Liver (tissue), 9 donors: ENCODE data around the gene FAM120AOS. TPM values are rescaled to one million over a fixed set of nuclear protein-coding genes. Genes with fewer than 3 reads are reported as not detected.

Experiments used
- DNase-seq: peaks from one replicate; pipeline ENCODE4 v3.0.0-alpha.2; 2017; ENCODE audit warnings: low spot score
- H3K27ac ChIP-seq, 2 donors: one replicate each; pipeline ENCODE4 v1.7.0; 2013; ENCODE audit warnings: inconsistent platforms in 2 of 2, low read length in 2 of 2, control low read depth in 1 of 2, low read depth in 1 of 2, mild to moderate bottlenecking in 1 of 2
- H3K27me3 ChIP-seq, 4 donors: one replicate each; pipeline versions ENCODE4 v1.6.1 to v1.7.0; 2013; ENCODE audit warnings: low read length in 3 of 4, inconsistent platforms in 1 of 4, mild to moderate bottlenecking in 1 of 4, moderate library complexity in 1 of 4; ENCODE audit not compliant: control insufficient read depth in 4 of 4, insufficient read depth in 4 of 4
- H3K36me3 ChIP-seq, 4 donors: one replicate each; pipeline versions ENCODE4 v1.6.1 to v1.7.0; 2013; ENCODE audit warnings: low read length in 3 of 4, mild to moderate bottlenecking in 3 of 4, low read depth in 1 of 4, moderate library complexity in 1 of 4; ENCODE audit not compliant: control insufficient read depth in 4 of 4, insufficient read depth in 3 of 4
- H3K4me1 ChIP-seq, 4 donors: one replicate each; pipeline versions ENCODE4 v1.6.1 to v1.7.0; 2013; ENCODE audit warnings: low read length in 3 of 4, mild to moderate bottlenecking in 3 of 4, moderate library complexity in 1 of 4; ENCODE audit not compliant: control insufficient read depth in 4 of 4, insufficient read depth in 4 of 4
- H3K4me3 ChIP-seq, 3 donors: one replicate each; pipeline versions ENCODE4 v1.6.1 to v1.7.0; 2013; ENCODE audit warnings: low read length in 3 of 3, control low read depth in 1 of 3, low read depth in 1 of 3, mild to moderate bottlenecking in 1 of 3
- H3K9ac ChIP-seq, 2 donors: one replicate each; pipeline ENCODE4 v1.7.0; 2013; ENCODE audit warnings: low read length in 2 of 2, mild to moderate bottlenecking in 2 of 2, moderate library complexity in 2 of 2, control low read depth in 1 of 2, low read depth in 1 of 2
- H3K9me3 ChIP-seq, 4 donors: one replicate each; pipeline versions ENCODE4 v1.6.1 to v1.7.0; 2013; ENCODE audit warnings: low read length in 3 of 4; ENCODE audit not compliant: control insufficient read depth in 4 of 4
- ATF3 ChIP-seq: IDR thresholded peaks from 2 replicates; pipeline ENCODE4 v1.6.1; 2016; ENCODE audit warnings: antibody characterized with exemption
- EGR1 ChIP-seq, 2 donors: IDR thresholded peaks; 2 replicates each; pipeline ENCODE4 v1.6.1; 2016 to 2018; ENCODE audit warnings: antibody characterized with exemption in 2 of 2, low read depth in 2 of 2
- FOXA1 ChIP-seq: IDR thresholded peaks from 2 replicates; pipeline ENCODE4 v1.6.1; 2016; ENCODE audit warnings: antibody characterized with exemption
- FOXA2 ChIP-seq: IDR thresholded peaks from 2 replicates; pipeline ENCODE4 v1.6.1; 2016; ENCODE audit warnings: antibody characterized with exemption
- GABPA ChIP-seq, 2 donors: IDR thresholded peaks in 1 of 2; conservative IDR thresholded peaks in 1 of 2; 2 replicates each; pipeline ENCODE4 v1.6.1; 2016; ENCODE audit warnings: antibody characterized with exemption in 2 of 2, mild to moderate bottlenecking in 1 of 2, moderate library complexity in 1 of 2
- HNF4A ChIP-seq, 2 donors: conservative IDR thresholded peaks; 2 replicates each; pipeline ENCODE4 v1.6.1; 2016; ENCODE audit warnings: antibody characterized with exemption in 2 of 2, mild to moderate bottlenecking in 2 of 2
- JUND ChIP-seq, 2 donors: IDR thresholded peaks; 2 replicates each; pipeline ENCODE4 v1.6.1; 2016; ENCODE audit warnings: antibody characterized with exemption in 2 of 2
- MAX ChIP-seq: IDR thresholded peaks from 2 replicates; pipeline ENCODE4 v1.6.1; 2016; ENCODE audit warnings: antibody characterized with exemption
- NR2F2 ChIP-seq: IDR thresholded peaks from 2 replicates; pipeline ENCODE4 v1.6.1; 2016; ENCODE audit warnings: antibody characterized with exemption
- RAD21 ChIP-seq, 2 donors: IDR thresholded peaks; 2 replicates each; pipeline ENCODE4 v1.6.1; 2016; ENCODE audit warnings: antibody characterized with exemption in 2 of 2, mild to moderate bottlenecking in 2 of 2
- RXRA ChIP-seq, 2 donors: IDR thresholded peaks; 2 replicates each; pipeline ENCODE4 v1.6.1; 2017 to 2018; ENCODE audit warnings: antibody characterized with exemption in 2 of 2, mild to moderate bottlenecking in 1 of 2
- SP1 ChIP-seq: IDR thresholded peaks from 2 replicates; pipeline ENCODE4 v1.6.1; 2018; ENCODE audit warnings: antibody characterized with exemption, mild to moderate bottlenecking
- TAF1 ChIP-seq: conservative IDR thresholded peaks from 2 replicates; pipeline ENCODE4 v1.6.1; 2016; ENCODE audit warnings: antibody characterized with exemption, mild to moderate bottlenecking
- YY1 ChIP-seq: IDR thresholded peaks from 2 replicates; pipeline ENCODE4 v1.6.1; 2016; ENCODE audit warnings: antibody characterized with exemption, mild to moderate bottlenecking
- WGBS: extraction: QIAGEN DNeasy Blood & Tissue Kit; methylation state at CpG from one replicate; pipeline ENCODE4 v1.1.7; 2013; 5-methylcytosine and 5-hydroxymethylcytosine counted together
- polyA plus RNA-seq, 2 donors: library from polyadenylated mRNA; stranded (reverse) in 1 of 2; unstranded in 1 of 2; fragments of 200-250 nt in 1 of 2; fragments of >200 nt in 1 of 2; fragmentation: Nextera tagmentation in 1 of 2; extraction: Ambion mirVana in 1 of 2; gene quantifications; one replicate each; pipeline versions ENCODE4 v1.2.1 to v1.2.3, GENCODE V29; 2013 to 2015
- total RNA-seq, 2 donors: library from RNA; depleted of rRNA; stranded (reverse); fragments of >200 nt; gene quantifications; one replicate each; pipeline ENCODE4 v1.2.3, GENCODE V29; 2014
- donor health status: healthy.
- donor health status: healthy.
- donor health status: healthy.
- donor health status: healthy.
- donor health status: healthy.

The FAM120AOS gene
- total and polyA plus RNA-seq, 4 donors, result 16.4 to 25.0 (median 17.3) TPM

GRCh38 chr9:93419023-93419422, 34.4 kb downstream of the FAM120AOS start:
- no peak overlapping the region for H3K27ac ChIP-seq
- DNase-seq, result no peak
- H3K9ac ChIP-seq, result no peak overlapping the region
- TF ChIP-seq GABPA (IDR thresholded peaks at IDR 0.05 in 1 of 2, conservative IDR thresholded peaks at IDR 0.05 in 1 of 2) (no peak), JUND (IDR thresholded peaks at IDR 0.05) (no peak), MAX (no peak), NR2F2 (no peak), RXRA (IDR thresholded peaks at IDR 0.05) (no peak), SP1 (no peak), HNF4A (conservative IDR thresholded peaks at IDR 0.05) (no peak), TAF1 (no peak), FOXA1 (no peak)
- 95% methylated on average over 1 of the region's 1 CpG for WGBS
- H3K36me3 ChIP-seq, result no peaks in the 10 kb centered on the region
- H3K4me3 ChIP-seq, result no peak overlapping the region
- no peaks in the 10 kb centered on the region for H3K4me1 ChIP-seq
- H3K27me3 ChIP-seq, result no peaks in the 10 kb centered on the region
- H3K9me3 ChIP-seq, result peaks cover 0 to 11% (median 7%) of the 10 kb centered on the region in 4 donors

- H3K4me3 ChIP-seq, result no peak overlapping the region
- no peaks in the 10 kb centered on the region for H3K4me1 ChIP-seq
- H3K27me3 ChIP-seq, result no peaks in the 10 kb centered on the region
- no peak overlapping the region for H3K27ac ChIP-seq
- WGBS, result 100% methylated on average over 1 of the region's 1 CpG
- no peak for TF ChIP-seq GABPA (IDR thresholded peaks at IDR 0.05 in 1 of 2, conservative IDR thresholded peaks at IDR 0.05 in 1 of 2)
- TF ChIP-seq NR2F2, result no peak
- no peak for TF ChIP-seq ATF3
- no peak for TF ChIP-seq EGR1 (IDR thresholded peaks at IDR 0.05; ENCODE audit: low read depth in 2 of 2)
- TF ChIP-seq JUND (IDR thresholded peaks at IDR 0.05), result no peak
- no peak for TF ChIP-seq FOXA1
- no peak for TF ChIP-seq HNF4A (conservative IDR thresholded peaks at IDR 0.05)
- TF ChIP-seq RAD21 (IDR thresholded peaks at IDR 0.05), result no peak
- TF ChIP-seq RXRA (IDR thresholded peaks at IDR 0.05), result no peak
- H3K9ac ChIP-seq, result no peak overlapping the region
- no peak for DNase-seq
- peaks cover 0 to 11% (median 7%) of the 10 kb centered on the region in 4 donors for H3K9me3 ChIP-seq
- H3K36me3 ChIP-seq, result no peaks in the 10 kb centered on the region
These were observed 35.8 kb downstream of the FAM120AOS start for GRCh38 chr9:93417538-93417937.

- Histone ChIP-seq H3K9me3 (peaks cover 0 to 11% (median 7%) of the 10 kb centered on the region in 4 donors), H3K4me3 (no peak overlapping the region), H3K36me3 (no peaks in the 10 kb centered on the region), H3K27ac (no peak overlapping the region), H3K4me1 (no peaks in the 10 kb centered on the region), H3K27me3 (no peaks in the 10 kb centered on the region), H3K9ac (no peak overlapping the region)
- no peak for DNase-seq
- 74% methylated on average over 8 of the region's 8 CpGs for WGBS
- TF ChIP-seq TAF1, result no peak
- TF ChIP-seq NR2F2, result no peak
- no peak for TF ChIP-seq MAX
- TF ChIP-seq EGR1 (IDR thresholded peaks at IDR 0.05; ENCODE audit: low read depth in 2 of 2), result no peak
- no peak for TF ChIP-seq YY1
- TF ChIP-seq FOXA2, result no peak
- no peak for TF ChIP-seq SP1
These were observed 36.7 kb downstream of the FAM120AOS start for GRCh38 chr9:93416530-93417235.
